MM.1S (cell line): ENCODE measurements around the gene PJA1.

Source experiments
- CTCF ChIP-seq: fragments of 300-600 bp; sonication (generic); IDR thresholded peaks from 2 replicates; pipeline ENCODE4 v1.5.1; 2016; ENCODE audit warnings: antibody characterized with exemption, low read length, mixed read lengths
- EZH2 ChIP-seq: fragments of 300-600 bp; sonication (generic); optimal IDR thresholded peaks from 2 replicates; pipeline ENCODE3; 2017; ENCODE audit warnings: low read depth, mild to moderate bottlenecking, antibody characterized with exemption, low read length, mixed read lengths
- EZH2phosphoT487 ChIP-seq: fragments of 300-600 bp; sonication (generic); IDR thresholded peaks from 2 replicates; pipeline ENCODE4 v1.6.1; 2018; ENCODE audit warnings: antibody characterized with exemption, low read length

- no peak for TF ChIP-seq CTCF
- no peak for TF ChIP-seq EZH2
- TF ChIP-seq EZH2phosphoT487 = no peak
These were observed 49.2 kb downstream of the PJA1 start for GRCh38 chrX:69116077-69116476.
